ENCODE measurements around the gene CT45A7.
"Not testable (repeated sequence)": the region's sequence is repeated elsewhere in the genome, so short reads cannot be mapped to it uniquely, and the experiment has no call there.

Gene CT45A7, protein sequence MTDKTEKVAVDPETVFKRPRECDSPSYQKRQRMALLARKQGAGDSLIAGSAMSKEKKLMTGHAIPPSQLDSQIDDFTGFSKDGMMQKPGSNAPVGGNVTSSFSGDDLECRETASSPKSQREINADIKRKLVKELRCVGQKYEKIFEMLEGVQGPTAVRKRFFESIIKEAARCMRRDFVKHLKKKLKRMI

GRCh38 chrX:135837180-135837579 lies at the start of gene CT45A7:
Gene CT45A7 (minus strand): TSS chrX:135837280. CDS start chrX:135833533, 3,747 bp downstream.
- not testable (repeated sequence) for DNase-seq (ENCODE audit: low read depth in 2 of 2); H3K4me3 ChIP-seq (replicated peaks in 1 of 2; ENCODE audit: low read depth in 2 of 2, low read length in 2 of 2)

DNA sequence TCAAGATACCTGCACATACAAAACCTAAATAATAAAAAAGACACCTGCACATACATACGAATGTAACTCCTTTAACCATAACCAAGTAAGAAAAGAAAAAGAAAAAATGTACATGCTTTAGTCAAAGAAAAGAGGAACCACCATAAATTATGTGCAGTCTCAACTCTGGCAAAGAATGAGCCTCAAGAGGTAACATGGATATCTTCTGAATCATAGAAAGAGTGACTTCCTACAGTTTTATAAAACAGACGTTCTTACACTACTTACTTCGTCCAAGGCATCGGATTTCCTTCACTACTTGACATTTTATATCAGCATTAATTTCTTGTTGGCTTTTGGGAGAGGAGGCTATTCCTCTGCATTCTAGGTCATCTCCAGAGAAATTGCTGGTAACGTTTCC lies 45.7 kb upstream of the CT45A7 start:
- DNase-seq (ENCODE audit: low read depth in 2 of 2), result not testable (repeated sequence)

DNA sequence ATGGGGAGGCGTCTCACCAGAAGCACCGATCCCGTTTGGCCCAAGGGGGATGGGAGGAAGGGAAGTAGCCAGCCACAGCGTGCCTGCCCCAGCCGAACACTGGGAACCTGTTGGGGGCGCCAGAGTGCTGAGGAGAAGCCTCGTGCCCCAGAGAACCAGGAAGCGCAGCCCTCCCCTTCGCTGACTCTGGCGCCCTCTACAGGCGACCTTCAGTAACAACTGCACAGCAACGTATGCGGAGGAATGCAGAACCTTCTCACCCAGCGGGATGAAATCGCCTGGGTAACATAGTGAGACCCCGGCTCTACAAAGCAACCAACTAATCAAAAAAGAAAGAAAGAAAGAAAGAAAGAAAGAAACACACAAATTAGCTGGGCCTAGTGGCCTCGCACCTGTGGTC lies 34.6 kb upstream of the CT45A7 start, which contains the start of gene CT45A9:
Gene CT45A9 (minus strand): TSS at position 101 of the 400 bp plus-strand sequence. CDS start 3,751 bp downstream, outside the sequence.
- not testable (repeated sequence) for DNase-seq (ENCODE audit: low read depth in 2 of 2)

More for the DNA sequence above, 45.7 kb upstream of the CT45A7 start:
- not testable (repeated sequence) for H3K4me3 ChIP-seq (replicated peaks in 1 of 2; ENCODE audit: low read depth in 2 of 2, low read length in 2 of 2)

GRCh38 chrX:135854438-135854837 lies 17.4 kb upstream of the CT45A7 start, which contains the start of gene CT45A8:
Gene CT45A8 (minus strand): TSS chrX:135854538. CDS start chrX:135850783, 3,755 bp downstream.
- H3K4me3 ChIP-seq (replicated peaks in 1 of 2; ENCODE audit: low read depth in 2 of 2, low read length in 2 of 2); DNase-seq (ENCODE audit: low read depth in 2 of 2): not testable (repeated sequence)

More for the DNA sequence above, 34.6 kb upstream of the CT45A7 start, which contains the start of gene CT45A9:
- not testable (repeated sequence) for H3K4me3 ChIP-seq (replicated peaks in 1 of 2; ENCODE audit: low read depth in 2 of 2, low read length in 2 of 2)

DNA sequence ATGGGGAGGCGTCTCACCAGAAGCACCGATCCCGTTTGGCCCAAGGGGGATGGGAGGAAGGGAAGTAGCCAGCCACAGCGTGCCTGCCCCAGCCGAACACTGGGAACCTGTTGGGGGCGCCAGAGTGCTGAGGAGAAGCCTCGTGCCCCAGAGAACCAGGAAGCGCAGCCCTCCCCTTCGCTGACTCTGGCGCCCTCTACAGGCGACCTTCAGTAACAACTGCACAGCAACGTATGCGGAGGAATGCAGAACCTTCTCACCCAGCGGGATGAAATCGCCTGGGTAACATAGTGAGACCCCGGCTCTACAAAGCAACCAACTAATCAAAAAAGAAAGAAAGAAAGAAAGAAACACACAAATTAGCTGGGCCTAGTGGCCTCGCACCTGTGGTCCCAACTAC lies 17.2 kb downstream of the CT45A7 start, which contains the start of gene CT45A2:
Gene CT45A2 (minus strand): TSS at position 101 of the 400 bp plus-strand sequence. CDS start 3,747 bp downstream, outside the sequence.
- not testable (repeated sequence) for H3K4me3 ChIP-seq (replicated peaks in 1 of 2; ENCODE audit: low read depth in 2 of 2, low read length in 2 of 2); DNase-seq (ENCODE audit: low read depth in 2 of 2)

DNA sequence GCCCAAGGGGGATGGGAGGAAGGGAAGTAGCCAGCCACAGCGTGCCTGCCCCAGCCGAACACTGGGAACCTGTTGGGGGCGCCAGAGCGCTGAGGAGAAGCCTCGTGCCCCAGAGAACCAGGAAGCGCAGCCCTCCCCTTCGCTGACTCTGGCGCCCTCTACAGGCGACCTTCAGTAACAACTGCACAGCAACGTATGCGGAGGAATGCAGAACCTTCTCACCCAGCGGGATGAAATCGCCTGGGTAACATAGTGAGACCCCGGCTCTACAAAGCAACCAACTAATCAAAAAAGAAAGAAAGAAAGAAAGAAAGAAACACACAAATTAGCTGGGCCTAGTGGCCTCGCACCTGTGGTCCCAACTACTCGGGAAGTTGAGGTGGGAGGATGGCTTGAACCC lies 34.4 kb downstream of the CT45A7 start, which contains the start of gene CT45A6:
Gene CT45A6 (minus strand): TSS at position 101 of the 400 bp plus-strand sequence. CDS start 3,794 bp downstream, outside the sequence.
- H3K4me3 ChIP-seq (replicated peaks in 1 of 2; ENCODE audit: low read depth in 2 of 2, low read length in 2 of 2); DNase-seq (ENCODE audit: low read depth in 2 of 2): not testable (repeated sequence)

DNA sequence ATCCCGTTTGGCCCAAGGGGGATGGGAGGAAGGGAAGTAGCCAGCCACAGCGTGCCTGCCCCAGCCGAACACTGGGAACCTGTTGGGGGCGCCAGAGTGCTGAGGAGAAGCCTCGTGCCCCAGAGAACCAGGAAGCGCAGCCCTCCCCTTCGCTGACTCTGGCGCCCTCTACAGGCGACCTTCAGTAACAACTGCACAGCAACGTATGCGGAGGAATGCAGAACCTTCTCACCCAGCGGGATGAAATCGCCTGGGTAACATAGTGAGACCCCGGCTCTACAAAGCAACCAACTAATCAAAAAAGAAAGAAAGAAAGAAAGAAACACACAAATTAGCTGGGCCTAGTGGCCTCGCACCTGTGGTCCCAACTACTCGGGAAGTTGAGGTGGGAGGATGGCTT lies 51.7 kb downstream of the CT45A7 start, which contains the start of gene CT45A5:
Gene CT45A5 (minus strand): TSS at position 101 of the 400 bp plus-strand sequence. CDS start 3,774 bp downstream, outside the sequence.
- DNase-seq (ENCODE audit: low read depth in 2 of 2); H3K4me3 ChIP-seq (replicated peaks in 1 of 2; ENCODE audit: low read depth in 2 of 2, low read length in 2 of 2): not testable (repeated sequence)

All from cardiac fibroblast (primary cell).